Activated effector memory CD4-positive, alpha-beta T cell treated with Interleukin-2 at 50 U/mL for 16 hours (primary cell): Measurements from ENCODE around the gene ADAP1.

Experiments
- DNase-seq: peaks from one replicate; pipeline ENCODE4 v3.0.0-alpha.2; 2020

Gene ADAP1

DNA sequence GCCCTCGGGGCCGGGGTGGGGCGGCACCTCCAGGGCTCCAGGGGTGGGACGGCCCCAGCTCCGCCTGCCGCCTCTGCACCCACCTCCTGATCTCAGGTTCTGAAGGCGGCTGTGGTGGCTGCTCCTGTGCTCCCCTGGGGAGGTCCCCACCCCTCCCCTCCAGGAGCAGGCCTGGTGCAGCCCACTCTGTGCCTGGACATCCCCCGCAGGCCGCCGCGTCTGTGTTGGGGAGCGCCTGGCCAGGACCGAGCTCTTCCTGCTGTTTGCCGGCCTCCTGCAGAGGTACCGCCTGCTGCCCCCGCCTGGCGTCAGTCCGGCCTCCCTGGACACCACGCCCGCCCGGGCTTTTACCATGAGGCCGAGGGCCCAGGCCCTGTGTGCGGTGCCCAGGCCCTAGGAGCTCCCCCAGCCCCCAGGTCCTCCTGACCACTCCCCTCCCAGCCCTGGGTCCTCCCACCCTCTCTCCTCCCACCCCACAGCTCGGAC lies 34.0 kb upstream of the ADAP1 start:
- no peak for DNase-seq

DNA sequence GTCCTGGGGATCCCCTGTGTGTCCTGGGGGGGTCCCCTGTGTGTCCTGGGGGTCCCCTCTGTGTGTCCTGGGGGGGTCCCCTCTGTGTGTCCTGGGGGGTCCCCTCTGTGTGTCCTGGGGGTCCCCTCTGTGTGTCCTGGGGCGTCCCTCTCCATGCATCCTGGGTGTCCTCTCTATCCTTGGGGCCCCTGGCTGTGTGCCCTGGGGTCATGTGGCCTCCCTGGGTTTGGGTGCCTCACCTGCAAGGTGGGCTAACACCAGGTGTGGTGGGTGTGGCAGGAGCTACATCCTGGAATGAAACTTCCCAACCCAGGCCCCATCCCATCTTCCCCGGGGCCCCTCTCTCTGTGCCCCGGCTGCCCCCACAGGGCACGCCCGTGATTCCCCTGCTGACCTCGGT lies 33.4 kb upstream of the ADAP1 start:
- no peak for DNase-seq

DNA sequence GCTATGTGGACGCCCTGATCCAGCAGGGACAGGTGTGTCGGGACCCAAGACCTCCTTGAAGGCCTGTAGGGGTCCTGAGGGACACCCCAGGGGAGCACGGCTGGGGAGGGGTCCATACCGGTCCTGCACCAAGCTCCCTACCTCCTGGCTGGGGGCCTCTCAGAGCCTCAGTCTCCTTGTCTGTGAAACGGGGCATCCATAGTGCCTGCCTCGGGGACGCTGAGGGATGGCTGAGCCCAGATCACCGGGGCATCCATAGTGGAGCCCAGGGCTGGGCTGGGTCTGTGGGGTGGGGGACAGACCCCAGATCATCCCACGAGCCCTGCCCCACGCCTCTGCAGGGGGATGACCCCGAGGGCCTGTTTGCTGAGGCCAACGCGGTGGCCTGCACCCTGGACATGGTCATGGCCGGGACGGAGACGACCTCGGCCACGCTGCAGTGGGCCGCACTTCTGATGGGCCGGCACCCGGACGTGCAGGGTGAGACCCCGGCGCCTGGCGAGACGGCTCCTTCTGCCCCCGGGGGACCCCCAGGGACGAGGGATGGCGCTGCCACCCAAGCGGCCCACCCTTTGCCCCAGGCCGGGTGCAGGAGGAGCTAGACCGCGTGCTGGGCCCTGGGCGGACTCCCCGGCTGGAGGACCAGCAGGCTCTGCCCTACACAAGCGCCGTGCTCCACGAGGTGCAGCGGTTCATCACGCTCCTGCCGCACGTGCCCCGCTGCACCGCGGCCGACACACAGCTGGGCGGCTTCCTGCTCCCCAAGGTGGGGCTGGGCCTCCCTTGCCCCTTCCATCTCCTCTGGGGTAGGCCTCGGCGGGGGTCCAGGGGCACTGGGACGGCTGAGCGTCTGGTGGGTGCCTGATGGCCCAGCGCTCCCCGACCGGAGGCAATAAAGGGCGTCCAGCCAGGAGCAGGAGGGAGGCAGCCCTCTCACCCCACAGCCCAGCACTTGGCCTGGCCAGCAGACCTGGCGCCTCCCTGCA lies 32.6 kb upstream of the ADAP1 start:
- no peak for DNase-seq

DNA sequence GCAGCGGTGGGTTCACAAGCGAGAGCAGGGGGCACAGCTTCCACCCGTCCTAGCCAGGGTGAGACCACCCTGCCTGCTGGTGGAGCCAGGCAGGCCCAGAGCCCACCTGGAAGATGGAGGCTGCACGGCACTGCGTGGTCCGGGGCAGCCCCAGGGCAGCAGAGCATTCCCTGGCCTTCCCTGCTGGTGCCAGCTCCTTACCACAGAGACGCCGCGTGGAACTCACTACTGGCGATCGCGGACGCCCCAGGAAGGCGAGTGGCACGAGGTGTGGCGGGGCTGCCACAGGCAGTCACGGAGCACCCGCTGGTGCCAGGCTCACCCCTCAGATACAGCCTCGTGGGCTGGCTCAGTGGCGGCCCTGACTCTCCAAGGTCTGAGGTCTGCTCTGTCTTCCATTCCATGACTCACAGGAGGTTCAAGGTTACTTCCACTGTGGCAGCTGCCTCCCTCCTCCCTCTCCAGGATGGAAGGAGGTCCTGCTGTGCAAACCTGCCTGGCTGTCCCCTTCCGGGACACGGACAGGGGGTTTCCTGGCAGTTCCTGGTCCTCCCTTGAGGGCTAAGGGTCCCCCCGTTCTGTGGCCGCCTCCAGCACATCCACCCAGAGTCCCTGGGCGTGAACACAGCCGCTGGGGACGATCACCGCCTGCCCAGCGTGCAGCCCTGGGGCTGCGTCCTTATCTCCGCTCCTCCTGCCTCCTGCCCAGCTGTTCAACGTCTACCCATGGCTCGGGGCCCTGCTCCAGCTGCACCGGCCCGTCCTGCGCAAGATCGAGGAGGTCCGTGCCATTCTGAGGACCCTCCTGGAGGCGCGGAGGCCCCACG lies 31.6 kb upstream of the ADAP1 start:
- no peak for DNase-seq

DNA sequence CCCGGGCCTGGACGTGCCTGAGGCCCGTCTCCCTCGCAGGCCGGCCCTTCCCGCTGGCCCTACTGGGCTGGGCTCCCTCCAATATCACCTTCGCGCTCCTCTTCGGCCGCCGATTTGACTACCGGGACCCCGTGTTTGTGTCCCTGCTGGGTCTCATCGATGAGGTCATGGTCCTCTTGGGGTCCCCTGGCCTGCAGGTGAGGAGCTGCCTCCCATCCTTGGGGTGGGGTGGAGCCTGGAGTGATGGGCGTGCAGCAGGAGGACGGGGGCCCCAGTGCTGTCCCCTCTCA lies 30.6 kb upstream of the ADAP1 start:
- no peak for DNase-seq

DNA sequence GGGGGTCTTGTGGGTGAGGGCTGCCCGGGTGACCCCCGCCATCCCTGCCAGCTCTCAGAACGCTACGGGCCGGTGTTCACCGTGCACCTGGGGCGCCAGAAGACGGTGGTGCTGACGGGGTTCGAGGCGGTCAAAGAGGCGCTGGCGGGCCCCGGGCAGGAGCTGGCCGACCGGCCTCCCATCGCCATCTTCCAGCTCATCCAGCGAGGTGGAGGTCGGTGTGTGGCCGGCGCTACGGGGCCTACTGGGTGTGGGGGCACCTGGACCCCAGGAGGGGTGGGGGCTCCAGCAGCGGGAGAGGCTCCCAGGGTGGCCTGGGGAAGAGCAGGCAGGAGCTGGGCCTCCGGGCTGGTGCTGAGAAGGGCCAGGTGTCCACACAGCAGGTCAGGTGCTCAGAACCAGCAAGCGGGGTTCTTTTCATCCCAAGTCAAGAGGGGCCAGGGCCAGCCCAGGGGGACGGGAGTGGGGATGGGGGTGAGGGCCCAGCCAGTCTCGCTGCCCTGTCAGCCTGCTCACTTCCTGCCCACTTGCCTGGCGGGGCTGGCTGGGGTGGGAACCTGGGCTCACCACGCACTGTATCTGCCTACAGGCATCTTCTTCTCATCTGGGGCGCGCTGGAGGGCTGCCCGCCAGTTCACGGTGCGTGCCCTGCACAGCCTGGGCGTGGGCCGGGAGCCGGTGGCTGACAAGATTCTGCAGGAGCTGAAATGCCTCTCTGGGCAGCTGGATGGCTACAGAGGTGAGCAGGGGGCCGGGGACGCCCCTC lies 30.1 kb upstream of the ADAP1 start:
- no peak for DNase-seq

DNA sequence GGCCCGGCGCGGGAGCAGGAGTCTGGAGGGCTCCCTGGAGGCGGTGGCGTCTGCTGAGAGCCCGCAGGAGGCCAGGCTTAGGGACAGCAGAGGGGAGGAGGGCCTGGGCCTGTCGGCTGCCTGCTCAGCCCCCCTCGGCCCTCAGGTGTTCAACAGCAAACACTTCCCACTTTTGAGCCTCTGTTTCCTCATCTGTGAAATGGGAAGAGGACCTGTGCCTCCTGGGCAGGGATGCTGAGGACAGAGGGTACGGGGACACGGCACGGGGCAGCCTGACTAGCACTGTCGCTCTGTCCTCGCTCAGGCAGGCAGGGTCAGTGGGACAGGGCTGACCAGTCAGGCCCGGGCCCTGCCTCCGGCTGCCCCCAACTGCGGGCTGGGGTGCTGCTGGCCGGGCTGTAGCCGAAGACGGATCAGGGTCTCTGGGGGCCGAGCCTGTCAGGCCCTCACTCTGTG lies 29.2 kb upstream of the ADAP1 start:
- no peak for DNase-seq

DNA sequence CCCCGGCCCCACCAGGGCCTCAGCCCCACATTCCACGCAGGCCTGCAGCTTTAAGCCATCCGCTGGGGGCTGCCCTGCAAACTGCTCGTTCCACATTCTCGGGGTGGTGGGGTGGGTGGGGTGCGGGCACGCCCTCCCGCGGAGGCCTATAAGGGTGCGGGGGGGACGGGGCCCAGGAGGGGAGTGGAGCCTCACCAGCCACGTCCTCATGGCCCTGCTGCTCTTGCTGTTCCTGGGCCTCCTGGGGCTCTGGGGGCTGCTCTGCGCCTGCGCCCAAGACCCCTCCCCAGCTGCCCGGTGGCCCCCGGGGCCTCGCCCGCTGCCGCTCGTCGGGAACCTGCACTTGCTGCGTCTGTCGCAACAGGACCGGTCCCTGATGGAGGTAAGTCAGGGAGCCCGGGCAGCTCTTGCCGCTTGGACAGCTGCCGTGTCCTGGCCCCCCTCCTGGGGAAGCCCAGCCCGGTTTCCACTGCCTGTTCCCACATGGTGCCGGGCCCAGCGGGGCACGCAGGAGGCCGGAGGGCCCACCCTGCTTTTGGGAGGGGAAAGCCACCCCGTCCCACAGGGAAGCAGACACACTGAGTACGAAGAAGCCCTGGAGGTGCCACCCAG lies 28.6 kb upstream of the ADAP1 start, which contains the start of gene CYP2W1:
TSS of gene CYP2W1 (plus strand) at position 178 of the 612 bp plus-strand sequence. CDS start at position 209, 31 bp downstream.
- DNase-seq: no peak

DNA sequence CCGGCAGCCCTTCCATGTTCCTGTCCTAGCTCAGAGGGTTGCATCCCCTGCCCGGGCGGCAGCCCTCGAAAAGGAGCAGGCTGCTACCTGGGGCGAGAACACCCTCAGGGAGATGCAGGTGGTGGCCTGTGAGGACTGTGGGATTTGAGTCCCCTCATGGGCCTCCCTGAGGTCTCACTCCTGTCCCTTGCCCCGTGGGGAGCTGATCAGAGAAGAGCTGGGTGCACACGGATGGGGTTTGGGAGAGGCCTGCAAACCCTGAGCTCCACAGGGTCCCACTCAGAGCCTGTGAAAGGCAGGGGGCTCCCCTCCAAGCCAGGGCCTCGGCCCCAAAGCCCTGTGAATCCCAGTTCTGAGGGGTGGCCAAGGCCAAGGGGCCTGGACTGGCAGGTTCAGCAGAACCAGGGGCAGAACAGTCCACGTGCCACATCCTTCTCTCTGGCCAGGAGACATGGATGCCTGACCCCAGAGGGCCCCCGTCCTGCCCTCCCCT lies 28.1 kb upstream of the ADAP1 start:
- DNase-seq: no peak

DNA sequence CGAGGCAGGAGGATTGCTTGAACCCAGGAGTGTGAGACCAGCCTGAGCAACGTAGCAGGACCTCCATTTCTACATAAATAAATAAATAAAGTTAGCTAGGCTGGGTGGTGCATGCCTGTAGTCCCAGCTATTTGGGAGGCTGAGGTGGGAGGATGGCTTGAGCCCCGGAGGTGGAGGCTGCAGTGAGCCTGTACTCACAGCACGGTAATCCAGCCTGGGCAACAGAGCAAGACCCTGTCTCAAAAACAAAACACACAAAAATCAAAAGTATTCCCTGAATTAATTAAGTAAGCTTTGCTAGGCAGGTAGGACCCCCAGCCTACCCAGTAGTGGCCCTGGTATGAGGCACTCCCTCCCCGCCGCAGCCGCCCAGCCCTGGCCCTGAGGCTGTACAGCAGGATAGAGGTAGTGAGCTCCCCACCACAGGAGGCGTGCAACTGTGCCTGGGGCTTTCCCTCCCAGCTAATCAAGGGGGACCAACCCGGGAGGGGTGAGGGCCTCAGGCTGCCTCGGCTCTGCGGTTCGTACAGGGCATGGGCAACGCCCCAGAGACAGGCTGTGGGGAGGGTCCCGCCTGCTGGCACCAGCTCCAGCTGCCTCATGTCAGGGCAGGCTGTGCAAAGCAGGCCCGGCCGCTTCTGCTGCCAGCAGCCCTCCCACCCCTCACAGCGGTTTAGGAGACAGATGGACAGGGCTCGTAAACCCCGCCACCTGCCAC lies 27.5 kb upstream of the ADAP1 start:
- DNase-seq: no peak

DNA sequence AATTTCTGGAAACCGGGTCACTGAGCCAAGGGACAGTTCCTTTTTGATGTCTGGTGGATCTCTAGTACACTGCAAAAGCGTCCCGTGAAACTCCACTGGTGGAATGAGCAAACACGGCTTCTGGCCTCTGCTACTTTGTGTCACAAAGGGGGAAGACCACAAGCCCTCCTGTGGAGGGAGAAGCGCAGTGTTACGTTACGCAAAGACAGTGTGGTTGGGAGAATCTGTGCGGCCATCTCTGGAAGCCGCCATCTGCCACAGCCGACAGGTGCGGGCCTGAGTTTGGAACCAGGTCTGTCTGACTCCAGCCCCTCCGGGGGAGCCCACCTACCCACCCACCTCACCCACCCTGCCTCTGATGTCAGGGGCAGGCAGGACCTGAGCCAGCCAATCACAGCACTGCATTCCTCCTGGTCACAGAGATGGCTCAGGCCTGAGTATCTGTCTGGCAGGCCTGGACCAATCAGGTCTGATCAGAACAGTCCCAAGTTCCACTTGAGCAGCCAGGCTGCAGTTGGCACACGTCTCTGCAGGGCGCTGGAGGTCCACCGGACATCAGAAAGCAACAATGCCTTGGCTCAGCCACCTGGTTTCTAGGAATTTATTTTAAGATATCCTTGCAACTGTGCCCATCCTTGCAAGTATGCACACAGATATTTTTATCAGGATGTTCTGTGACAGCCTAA lies 25.5 kb upstream of the ADAP1 start:
- DNase-seq: no peak

DNA sequence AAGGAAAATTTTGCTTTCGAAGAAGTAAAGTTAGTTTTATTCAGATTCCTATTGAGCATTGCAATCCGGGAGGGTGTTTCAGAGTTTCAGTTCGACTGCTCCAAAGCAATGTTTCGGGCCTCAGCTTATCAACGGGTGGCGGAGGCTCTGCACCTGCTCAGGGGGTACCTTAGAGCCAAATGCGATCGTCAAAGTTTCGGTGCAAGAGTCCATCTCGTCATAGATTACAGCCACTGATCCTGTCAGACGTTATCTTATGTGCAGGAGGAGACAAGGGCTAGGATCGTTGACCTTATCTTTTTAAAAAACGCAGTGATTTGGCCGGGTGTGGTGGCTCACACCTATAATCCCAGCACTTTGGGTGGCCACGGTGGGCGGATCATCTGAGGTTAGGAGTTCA lies 24.7 kb upstream of the ADAP1 start:
- no peak for DNase-seq

DNA sequence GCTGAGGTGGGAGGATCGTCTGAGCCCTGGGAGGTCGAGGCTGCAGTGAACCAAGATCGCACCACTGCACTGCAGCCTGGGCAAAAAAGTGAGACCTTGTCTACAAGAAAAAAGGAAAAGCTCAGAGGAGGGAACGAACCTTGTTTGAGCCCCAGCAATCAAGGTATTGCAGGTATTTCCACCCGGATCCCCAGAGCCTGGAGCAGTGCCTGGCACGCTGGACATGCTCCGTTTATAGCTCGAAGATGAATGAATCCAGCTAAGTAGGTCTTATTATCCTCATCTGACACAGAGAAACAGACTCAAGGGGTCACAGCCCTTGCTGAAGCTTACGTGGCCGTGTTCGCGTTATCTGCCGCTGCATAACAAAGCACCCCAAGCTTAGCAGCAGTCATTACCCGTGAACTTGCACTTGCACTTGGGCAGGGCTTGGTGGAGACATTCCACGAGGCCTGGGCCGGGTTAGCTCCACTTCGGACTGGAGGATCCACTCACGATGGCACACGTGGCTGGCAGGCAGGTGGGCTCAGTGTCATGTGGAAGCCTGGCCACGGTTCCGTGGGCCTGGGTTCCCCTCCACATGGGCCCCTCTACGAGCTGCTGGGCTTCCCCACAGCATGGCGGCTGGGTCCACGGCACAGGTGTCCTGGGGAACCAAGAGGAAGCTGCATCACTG lies 24.1 kb upstream of the ADAP1 start:
- DNase-seq: no peak

DNA sequence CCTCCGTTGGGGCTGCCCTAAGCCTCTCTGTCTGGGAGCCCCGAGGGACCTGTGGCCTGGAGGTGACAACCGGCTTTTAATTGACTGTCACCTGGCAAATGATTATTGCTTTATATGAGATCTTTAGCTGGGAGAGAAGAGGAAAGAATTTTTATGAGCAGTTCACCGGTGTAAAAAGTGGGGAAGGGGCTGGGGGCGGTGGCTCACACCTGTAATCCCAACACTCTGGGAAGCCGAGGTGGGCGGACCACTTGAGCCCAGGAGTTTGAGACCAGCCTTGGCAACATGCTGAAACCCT lies 23.5 kb upstream of the ADAP1 start:
- DNase-seq: no peak

DNA sequence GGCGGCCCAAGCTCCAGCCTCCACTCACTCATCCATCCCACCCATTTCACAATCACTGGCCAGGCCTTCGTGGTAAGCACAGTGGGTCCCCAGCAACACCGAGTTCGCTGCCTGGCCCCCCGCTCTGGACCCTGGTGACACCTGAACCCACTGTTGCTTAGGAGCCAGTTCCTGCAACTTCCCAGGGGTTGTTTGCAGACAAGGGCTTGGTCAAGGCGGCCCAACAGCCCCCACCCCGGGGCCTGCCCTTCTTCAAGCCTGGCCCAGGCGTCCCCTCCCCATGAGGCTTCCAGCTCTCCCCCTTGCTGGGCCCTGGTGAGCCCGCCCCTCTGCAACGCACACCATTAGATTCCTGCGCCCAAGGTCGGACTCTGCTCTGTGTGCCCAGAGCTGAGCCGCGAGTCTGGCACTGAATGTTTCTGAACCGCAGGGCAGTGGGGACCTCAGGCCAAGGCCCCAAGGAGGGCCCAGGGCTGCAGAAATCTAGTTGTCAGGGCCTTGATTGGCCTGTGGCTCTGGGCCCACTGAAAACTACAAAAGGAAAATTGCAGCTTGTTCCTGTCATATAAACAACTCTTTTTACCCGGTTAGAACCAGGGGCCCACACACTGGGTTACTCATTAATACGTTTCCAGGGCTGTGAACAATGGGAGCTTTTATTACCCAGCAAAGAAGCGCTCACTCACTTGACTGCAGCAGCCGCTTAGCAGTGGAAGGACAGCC lies 23.0 kb upstream of the ADAP1 start:
- DNase-seq: no peak

DNA sequence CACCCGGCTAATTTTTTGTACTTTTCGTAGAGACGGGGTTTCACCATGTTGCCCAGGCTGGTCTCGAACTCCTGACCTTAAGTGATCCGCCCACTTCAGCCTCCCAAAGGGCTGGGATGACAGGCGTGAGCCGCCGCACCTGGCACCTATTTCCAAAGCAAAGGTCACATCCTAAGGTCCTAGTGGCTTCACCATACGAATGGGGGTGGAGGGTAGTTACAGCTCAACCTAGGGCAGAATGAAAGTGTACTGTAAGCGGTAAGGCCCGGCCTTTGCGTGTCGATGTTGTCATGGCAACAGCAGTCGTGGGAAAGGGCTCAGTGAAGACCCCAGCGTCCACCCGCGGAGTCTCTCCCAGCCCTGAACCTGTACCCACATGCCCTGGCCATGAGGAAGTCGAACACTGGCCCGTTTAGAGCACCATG lies 22.4 kb upstream of the ADAP1 start:
- DNase-seq: no peak

DNA sequence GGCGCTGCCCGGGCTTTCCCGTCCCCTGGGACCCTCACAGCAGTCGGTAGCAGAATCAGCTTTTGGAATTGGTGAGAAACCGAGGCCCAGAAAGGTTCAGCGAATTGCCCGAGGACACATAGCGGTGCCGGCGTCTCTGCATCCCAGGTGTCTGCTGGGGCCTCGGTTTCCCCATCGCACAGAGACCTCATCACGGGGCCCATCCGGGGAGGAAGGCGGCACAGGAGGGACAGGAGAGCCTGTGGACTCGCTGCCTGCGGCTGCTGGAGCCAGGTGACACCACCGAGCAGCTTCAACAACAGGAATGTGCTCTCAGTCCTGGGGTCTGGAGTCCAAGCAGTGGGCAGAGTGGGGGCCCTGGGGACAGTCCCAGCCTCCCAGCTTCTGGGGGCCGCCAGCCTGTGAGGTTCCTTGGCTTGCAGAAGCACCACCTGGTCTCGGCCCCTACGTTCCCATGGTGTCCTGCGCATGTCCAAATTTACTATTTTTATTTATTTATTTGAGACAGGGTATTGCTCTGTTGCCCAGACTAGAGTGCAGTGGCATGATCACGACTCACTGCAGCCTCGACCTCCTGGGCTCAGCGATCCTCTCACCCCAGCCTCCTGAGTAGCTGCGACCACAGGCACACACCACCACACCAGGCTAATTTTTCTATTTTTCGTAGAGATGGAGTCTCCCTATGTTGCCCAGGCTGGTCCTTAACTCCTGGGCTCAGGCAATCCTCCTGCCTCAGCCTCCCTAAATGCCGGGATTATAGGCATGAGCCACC lies 21.4 kb upstream of the ADAP1 start:
- DNase-seq: no peak

DNA sequence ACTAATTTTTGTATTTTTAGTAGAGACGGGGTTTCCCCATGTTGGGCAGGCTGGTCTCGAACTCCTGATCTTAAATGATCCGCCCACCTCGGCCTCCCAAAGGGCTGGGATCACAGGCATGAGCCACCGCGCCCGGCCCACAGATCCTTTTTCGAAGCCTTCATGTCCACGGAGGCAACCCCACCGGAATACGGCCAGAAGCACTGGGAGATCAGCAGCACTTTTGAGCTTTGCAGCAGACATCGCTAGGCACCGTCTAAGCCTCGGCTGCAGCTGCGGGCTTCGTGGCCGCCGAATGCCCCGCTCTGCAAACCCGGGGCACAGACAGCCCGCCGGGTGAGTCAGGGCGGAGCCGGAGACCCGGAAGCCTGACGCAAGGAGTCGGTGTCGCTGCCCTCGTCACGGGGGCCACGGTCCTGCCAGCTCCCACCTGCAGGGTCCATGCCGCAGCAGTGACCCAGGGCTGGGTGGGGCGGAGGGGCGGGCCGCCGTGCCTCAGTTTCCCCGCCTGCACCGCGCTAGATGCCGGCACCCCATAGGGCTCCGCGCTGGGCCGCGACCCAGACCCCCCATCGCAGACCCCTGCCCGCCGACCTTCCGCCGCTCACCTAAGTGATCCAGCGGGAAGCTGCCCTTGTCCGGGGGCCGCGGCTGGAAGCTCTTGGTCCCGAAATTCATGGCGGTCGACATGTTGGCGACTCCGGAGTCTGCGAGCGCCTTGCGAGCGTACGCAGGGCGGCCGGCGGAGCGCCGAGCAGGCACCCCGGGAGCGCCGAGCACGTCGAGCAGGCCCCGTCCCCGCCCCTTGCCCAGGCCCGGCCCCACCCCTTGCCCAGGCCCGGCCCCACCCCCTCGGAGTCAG lies 20.6 kb upstream of the ADAP1 start, which contains the start of gene COX19:
TSS of gene COX19 (minus strand) at position 730 of the 862 bp plus-strand sequence. CDS start at position 690, 40 bp downstream.
- peak; percentile 89 for DNase-seq
